SK-N-SH treated with all-trans-retinoic acid at 6 μM for 48 hours (cell line): ENCODE results near the gene TBCD.

Source experiments
- ARNTL ChIP-seq: fragments of 450-650 bp; formaldehyde crosslinking; IDR thresholded peaks from 2 replicates; pipeline ENCODE4 v1.5.0; 2020; ENCODE audit warnings: low read depth, mild to moderate bottlenecking, moderate library complexity, borderline replicate concordance
- BACH2 ChIP-seq: fragments of 250-450 bp; sonication (Bioruptor Pico); IDR thresholded peaks from 2 replicates; pipeline ENCODE4 v1.9.0; 2021; ENCODE audit warnings: mild to moderate bottlenecking, borderline replicate concordance
- CREB5 ChIP-seq: fragments of 250-450 bp; sonication (Bioruptor Pico); IDR thresholded peaks from 2 replicates; pipeline ENCODE4 v1.5.1; 2020; ENCODE audit warnings: low read depth, mild to moderate bottlenecking, moderate library complexity
- CSRNP3 ChIP-seq: fragments of 250-450 bp; sonication (Bioruptor Pico); IDR thresholded peaks from 2 replicates; pipeline ENCODE4 v1.5.1; 2021; ENCODE audit warnings: mild to moderate bottlenecking, moderate library complexity
- GLIS3 ChIP-seq: fragments of 250-450 bp; sonication (Bioruptor Pico); IDR thresholded peaks from 2 replicates; pipeline ENCODE4 v1.5.0; 2020; ENCODE audit warnings: mild to moderate bottlenecking, moderate library complexity
- OSR1 ChIP-seq: fragments of 250-450 bp; sonication (Bioruptor Pico); IDR thresholded peaks from 2 replicates; pipeline ENCODE4 v1.8.0; 2022; ENCODE audit warnings: moderate library complexity, mild to moderate bottlenecking, inconsistent platforms
- PATZ1 ChIP-seq: fragments of 250-450 bp; sonication (Bioruptor Pico); IDR thresholded peaks from 2 replicates; pipeline ENCODE4 v1.8.0; 2020; ENCODE audit warnings: mild to moderate bottlenecking, moderate library complexity, borderline replicate concordance
- POU6F1 ChIP-seq: fragments of 250-450 bp; sonication (Bioruptor Pico); IDR thresholded peaks from 2 replicates; pipeline ENCODE4 v1.8.0; 2021; ENCODE audit warnings: low read depth, mild to moderate bottlenecking, moderate library complexity, borderline replicate concordance
- RARB ChIP-seq: fragments of 250-450 bp; sonication (Bioruptor Pico); IDR thresholded peaks from 2 replicates; pipeline ENCODE4 v1.8.0; 2021; ENCODE audit warnings: mild to moderate bottlenecking, moderate library complexity
- TOX ChIP-seq: fragments of 250-450 bp; sonication (Bioruptor Pico); IDR thresholded peaks from 2 replicates; pipeline ENCODE4 v1.8.0; 2021; ENCODE audit warnings: mild to moderate bottlenecking, moderate library complexity, borderline replicate concordance
- TSHZ2 ChIP-seq: fragments of 250-450 bp; sonication (Bioruptor Pico); IDR thresholded peaks from 2 replicates; pipeline ENCODE4 v1.5.0; 2020; ENCODE audit warnings: mild to moderate bottlenecking, moderate library complexity
- ZFP3 ChIP-seq: fragments of 250-450 bp; sonication (Bioruptor Pico); IDR thresholded peaks from 2 replicates; pipeline ENCODE4 v1.5.0; 2020; ENCODE audit warnings: mild to moderate bottlenecking, moderate library complexity
- ZFP30 ChIP-seq: fragments of 450-650 bp; formaldehyde crosslinking; IDR thresholded peaks from 2 replicates; pipeline ENCODE4 v1.5.0; 2022; ENCODE audit warnings: mild to moderate bottlenecking, moderate library complexity

GRCh38 chr17:82878527-82878926 is 126.7 kb downstream of the TBCD start:
- TF ChIP-seq ZFP3 (CRISPR knock-in tag) (no peak), OSR1 (CRISPR knock-in tag) (no peak), BACH2 (CRISPR knock-in tag) (no peak), TOX (CRISPR knock-in tag) (no peak), CREB5 (CRISPR knock-in tag) (no peak), POU6F1 (CRISPR knock-in tag) (no peak), RARB (CRISPR knock-in tag) (no peak), ZFP30 (no peak), PATZ1 (CRISPR knock-in tag) (no peak), ARNTL (CRISPR knock-in tag) (no peak), GLIS3 (CRISPR knock-in tag) (no peak), CSRNP3 (CRISPR knock-in tag) (no peak), TSHZ2 (CRISPR knock-in tag) (no peak)
